Cardiac muscle cell (in vitro differentiated cells and primary cell): ENCODE measurements around the gene TTC33. TPM values are rescaled to one million over a fixed set of nuclear protein-coding genes. Genes with fewer than 3 reads are reported as not detected.

Source experiments
- DNase-seq, 2 donors: peaks; one replicate each; pipeline versions ENCODE4 v3.0.0 to v3.0.0-alpha.2; 2010 to 2017; ENCODE audit warnings: low read depth in 1 of 2, low spot score in 1 of 2
- H3K27ac ChIP-seq: fragments of 200-600 bp; sonication (generic); 2 replicates; pipeline ENCODE4 v1.5.1; 2016
- H3K27me3 ChIP-seq: fragments of 200-600 bp; sonication (generic); 2 replicates; pipeline ENCODE4 v1.6.0; 2016; ENCODE audit warnings: control low read depth
- H3K36me3 ChIP-seq: fragments of 200-600 bp; sonication (generic); 2 replicates; pipeline ENCODE4 v1.5.1; 2016; ENCODE audit warnings: control low read depth
- H3K4me1 ChIP-seq: fragments of 200-600 bp; sonication (generic); 2 replicates; pipeline ENCODE4 v1.8.1; 2017; ENCODE audit warnings: low read depth, mild to moderate bottlenecking, mixed run types
- H3K4me3 ChIP-seq: fragments of 200-600 bp; sonication (generic); 2 replicates; pipeline ENCODE4 v1.5.1; 2016; ENCODE audit warnings: mild to moderate bottlenecking
- H3K9me3 ChIP-seq: fragments of 200-600 bp; sonication (generic); 2 replicates; pipeline ENCODE4 v1.5.1; 2017; ENCODE audit warnings: low read depth, mild to moderate bottlenecking, control low read depth
- polyA plus RNA-seq: library from polyadenylated mRNA; unstranded; fragments of >200 nt; fragmentation: Nextera tagmentation; extraction: Ambion mirVana; gene quantifications from 2 replicates; pipeline ENCODE4 v1.2.1, GENCODE V29; 2016
- total RNA-seq: library from RNA; depleted of rRNA; stranded (reverse); fragments of >200 nt; gene quantifications from 2 replicates; pipeline ENCODE4 v1.2.3, GENCODE V29; 2016
- TF ChIP-seq, protein P1 (sequence below): IDR thresholded peaks from 2 replicates; pipeline ENCODE4 v1.5.1; 2012; ENCODE audit warnings: low read depth, mild to moderate bottlenecking, low read length

TTC33 gene
- total and polyA plus RNA-seq, 2 experiments from 2014 or later = 16.3 to 46.7 TPM

DNA sequence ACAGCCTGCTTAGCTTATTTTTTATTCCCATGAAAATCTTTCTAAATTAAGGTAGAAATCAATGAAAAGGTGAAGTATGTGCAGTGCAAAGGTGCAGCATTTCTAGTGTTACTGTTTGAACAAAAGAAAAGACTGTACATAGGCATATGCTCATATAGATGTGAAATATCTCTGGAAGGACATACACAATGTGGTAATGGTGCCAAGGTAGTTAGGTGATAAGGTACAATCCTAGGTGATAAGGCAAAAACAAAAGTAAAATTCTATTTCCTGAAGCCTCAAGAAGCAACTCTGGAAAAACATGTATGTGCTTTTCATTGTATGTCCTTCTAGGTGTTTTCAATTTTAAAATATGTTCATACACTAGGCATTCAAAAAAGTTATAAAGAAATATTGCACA, 215.5 kb downstream of the TTC33 start:
- Histone ChIP-seq H3K9me3 (no peaks in the 10 kb centered on the region), H3K27me3 (no peaks in the 10 kb centered on the region), H3K36me3 (no peaks in the 10 kb centered on the region), H3K4me1 (no peaks in the 10 kb centered on the region), H3K4me3 (no peak overlapping the region), H3K27ac (no peak overlapping the region)
- no peak for DNase-seq
- TF ChIP-seq, protein P1, sequence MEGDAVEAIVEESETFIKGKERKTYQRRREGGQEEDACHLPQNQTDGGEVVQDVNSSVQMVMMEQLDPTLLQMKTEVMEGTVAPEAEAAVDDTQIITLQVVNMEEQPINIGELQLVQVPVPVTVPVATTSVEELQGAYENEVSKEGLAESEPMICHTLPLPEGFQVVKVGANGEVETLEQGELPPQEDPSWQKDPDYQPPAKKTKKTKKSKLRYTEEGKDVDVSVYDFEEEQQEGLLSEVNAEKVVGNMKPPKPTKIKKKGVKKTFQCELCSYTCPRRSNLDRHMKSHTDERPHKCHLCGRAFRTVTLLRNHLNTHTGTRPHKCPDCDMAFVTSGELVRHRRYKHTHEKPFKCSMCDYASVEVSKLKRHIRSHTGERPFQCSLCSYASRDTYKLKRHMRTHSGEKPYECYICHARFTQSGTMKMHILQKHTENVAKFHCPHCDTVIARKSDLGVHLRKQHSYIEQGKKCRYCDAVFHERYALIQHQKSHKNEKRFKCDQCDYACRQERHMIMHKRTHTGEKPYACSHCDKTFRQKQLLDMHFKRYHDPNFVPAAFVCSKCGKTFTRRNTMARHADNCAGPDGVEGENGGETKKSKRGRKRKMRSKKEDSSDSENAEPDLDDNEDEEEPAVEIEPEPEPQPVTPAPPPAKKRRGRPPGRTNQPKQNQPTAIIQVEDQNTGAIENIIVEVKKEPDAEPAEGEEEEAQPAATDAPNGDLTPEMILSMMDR = no peak

DNA sequence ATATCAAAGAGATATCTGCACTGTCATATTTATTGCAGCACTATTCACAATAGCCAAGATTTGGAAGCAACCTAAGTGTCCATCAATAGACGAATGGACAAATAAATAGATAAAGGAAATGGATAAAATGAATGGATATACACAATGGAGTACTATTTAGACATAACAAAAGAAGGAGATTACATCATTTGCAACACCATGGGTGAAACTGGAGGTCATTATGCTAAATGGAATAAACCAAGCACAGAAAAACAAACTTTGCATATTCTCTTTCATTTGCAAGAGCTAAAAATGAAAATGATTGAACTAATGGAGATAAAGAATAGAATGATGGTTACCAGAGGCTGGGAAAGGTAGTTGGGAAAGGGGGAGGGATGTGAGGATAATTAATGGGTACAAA, 231.1 kb downstream of the TTC33 start:
- TF ChIP-seq, protein P1 = no peak
- Histone ChIP-seq H3K27me3 (peaks cover 7% of the 10 kb centered on the region), H3K9me3 (no peaks in the 10 kb centered on the region), H3K27ac (no peak overlapping the region), H3K4me3 (no peak overlapping the region), H3K4me1 (no peaks in the 10 kb centered on the region), H3K36me3 (no peaks in the 10 kb centered on the region)
- no peak for DNase-seq

DNA sequence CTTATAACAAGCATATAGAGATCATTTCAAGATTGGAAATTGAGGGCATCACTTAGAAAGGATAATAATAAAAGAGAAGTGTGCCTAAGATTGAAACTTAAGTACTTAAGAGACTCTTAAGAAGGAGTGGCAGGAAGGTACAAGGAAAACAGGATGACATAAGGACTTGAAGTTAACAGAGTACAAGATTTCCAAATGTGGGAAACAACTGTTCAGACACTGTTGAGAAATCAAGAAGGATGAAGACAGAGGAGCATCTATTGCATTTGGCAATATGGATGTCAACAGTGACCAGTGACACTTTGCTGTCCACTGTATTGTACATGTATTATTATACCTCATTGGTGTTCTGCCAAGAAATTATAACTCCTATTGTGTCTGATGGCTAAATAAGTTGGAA, 233.8 kb downstream of the TTC33 start:
- TF ChIP-seq, protein P1 = no peak
- H3K4me1 ChIP-seq = no peaks in the 10 kb centered on the region
- no peaks in the 10 kb centered on the region for H3K9me3 ChIP-seq
- no peak overlapping the region for H3K4me3 ChIP-seq
- peaks cover 7% of the 10 kb centered on the region for H3K27me3 ChIP-seq
- H3K27ac ChIP-seq = no peak overlapping the region
- H3K36me3 ChIP-seq = no peaks in the 10 kb centered on the region
- DNase-seq = no peak

DNA sequence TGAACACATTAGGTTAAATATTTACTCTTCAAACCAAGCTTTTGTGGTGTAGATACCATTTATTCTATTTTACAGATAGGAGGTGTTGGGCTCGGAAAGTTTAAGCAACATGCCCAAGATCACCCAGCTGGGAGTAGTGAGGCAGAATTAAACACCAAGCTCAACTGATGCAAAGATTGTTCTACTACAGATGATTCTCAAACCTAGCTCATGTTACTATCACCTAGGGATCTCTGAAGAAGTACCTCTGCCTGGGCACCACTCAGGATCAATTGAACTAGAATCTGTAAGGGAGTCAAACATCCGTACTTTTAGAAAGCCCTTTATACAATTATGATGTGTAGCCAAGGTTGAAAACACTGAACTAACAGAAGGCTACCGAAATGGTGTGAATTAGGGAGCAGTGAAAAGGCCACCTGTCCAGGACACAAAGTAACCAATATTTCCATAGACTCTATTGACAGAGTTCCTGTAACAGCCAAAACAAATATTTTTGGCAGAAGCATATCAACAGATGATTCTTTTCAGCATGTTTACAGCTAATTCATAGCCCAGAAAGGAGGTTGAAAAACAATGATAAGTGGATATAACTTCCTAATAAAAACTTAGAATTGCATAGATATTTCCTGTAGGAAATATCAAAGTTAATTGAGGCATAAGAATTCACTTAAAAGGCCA, 234.5 kb downstream of the TTC33 start:
- H3K9me3 ChIP-seq = no peaks in the 10 kb centered on the region
- no peaks in the 10 kb centered on the region for H3K36me3 ChIP-seq
- no peak overlapping the region for H3K27ac ChIP-seq
- H3K4me3 ChIP-seq = no peak overlapping the region
- TF ChIP-seq, protein P1 = no peak
- no peak for DNase-seq
- H3K4me1 ChIP-seq = no peaks in the 10 kb centered on the region
- peaks cover 7% of the 10 kb centered on the region for H3K27me3 ChIP-seq

DNA sequence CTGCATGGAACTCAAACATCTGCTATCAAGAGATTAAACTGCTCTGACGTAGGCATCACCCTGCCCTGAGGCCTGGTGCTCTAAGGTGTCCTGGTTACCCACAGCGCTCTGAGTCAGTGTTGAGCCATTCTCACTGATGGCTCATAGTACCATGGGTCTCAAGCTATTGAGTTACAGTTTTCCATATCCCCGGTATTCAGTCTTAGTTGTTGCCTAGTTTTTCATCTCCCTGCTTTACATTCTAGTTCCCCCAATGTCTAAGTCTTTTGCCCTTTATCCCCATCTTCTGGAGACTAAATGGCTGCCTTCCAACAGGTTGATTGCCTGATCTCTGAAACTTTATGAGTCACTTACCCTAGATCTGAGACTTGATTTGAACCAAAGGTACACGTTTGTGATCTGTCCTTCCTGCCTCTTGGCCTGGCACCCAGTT, 237.3 kb downstream of the TTC33 start:
- Histone ChIP-seq H3K36me3 (no peaks in the 10 kb centered on the region), H3K4me3 (no peak overlapping the region), H3K27me3 (peaks cover 22% of the 10 kb centered on the region), H3K9me3 (no peaks in the 10 kb centered on the region), H3K27ac (no peak overlapping the region), H3K4me1 (no peaks in the 10 kb centered on the region)
- TF ChIP-seq, protein P1 = no peak
- DNase-seq = no peak
